CD14-positive monocyte (primary cell): ENCODE measurements around the gene GLRX3. TPM values are rescaled to one million over a fixed set of nuclear protein-coding genes. Genes with fewer than 3 reads are reported as not detected.

Source experiments
- DNase-seq, 3 donors: peaks; one replicate each; pipeline ENCODE4 v3.0.0-alpha.2; 2011 to 2022
- H2AFZ ChIP-seq: 2 replicates; pipeline ENCODE4 v1.6.0; 2012; ENCODE audit warnings: mild to moderate bottlenecking, low read depth, low read length, inconsistent platforms; ENCODE audit not compliant: insufficient read depth, poor library complexity, severe bottlenecking
- H3K27ac ChIP-seq, 2 donors: 1 replicate in 1 of 2; 2 replicates in 1 of 2; pipeline ENCODE4 v1.5.1; 2012 to 2013; ENCODE audit warnings: low read length in 2 of 2, control low read depth in 1 of 2, inconsistent platforms in 1 of 2, low read depth in 1 of 2, mild to moderate bottlenecking in 1 of 2
- H3K27me3 ChIP-seq, 2 donors: one replicate each; pipeline versions ENCODE4 v1.6.0 to v1.6.1; 2011 to 2013; ENCODE audit warnings: low read length in 2 of 2; ENCODE audit not compliant: control insufficient read depth in 2 of 2, insufficient read depth in 2 of 2
- H3K36me3 ChIP-seq, 2 donors: replicated peaks in 1 of 2; 1 replicate in 1 of 2; 2 replicates in 1 of 2; pipeline versions ENCODE4 v1.5.1 to v1.6.1; 2012 to 2013; ENCODE audit warnings: low read length in 2 of 2, control low read depth in 1 of 2, inconsistent platforms in 1 of 2, mild to moderate bottlenecking in 1 of 2; ENCODE audit not compliant: insufficient read depth in 2 of 2, control insufficient read depth in 1 of 2
- H3K4me1 ChIP-seq, 2 donors: 1 replicate in 1 of 2; 2 replicates in 1 of 2; pipeline versions ENCODE4 v1.5.1 to v1.6.1; 2012 to 2013; ENCODE audit warnings: low read length in 2 of 2, control low read depth in 1 of 2, inconsistent platforms in 1 of 2, mild to moderate bottlenecking in 1 of 2, moderate library complexity in 1 of 2; ENCODE audit not compliant: insufficient read depth in 2 of 2, control insufficient read depth in 1 of 2
- H3K4me2 ChIP-seq: replicated peaks from 2 replicates; pipeline ENCODE3; 2012; ENCODE audit warnings: low read length, moderate library complexity, mild to moderate bottlenecking; ENCODE audit not compliant: poor library complexity, severe bottlenecking; ENCODE audit errors: extremely low read depth
- H3K4me3 ChIP-seq, 3 experiments: fragments of 200-600 bp in 1 of 3; sonication (generic) in 1 of 3; replicated peaks in 1 of 3; 1 replicate in 2 of 3; 2 replicates in 1 of 3; pipeline ENCODE4 v1.5.1; 2011 to 2013; ENCODE audit warnings: low read length in 3 of 3, mild to moderate bottlenecking in 3 of 3, control low read depth in 2 of 3, low read depth in 2 of 3, inconsistent platforms in 1 of 3, moderate library complexity in 1 of 3
- H3K79me2 ChIP-seq: 2 replicates; pipeline ENCODE4 v1.6.0; 2012; ENCODE audit warnings: mild to moderate bottlenecking, control low read depth, inconsistent platforms, low read length, moderate library complexity; ENCODE audit not compliant: insufficient read depth
- H3K9ac ChIP-seq: 2 replicates; pipeline ENCODE4 v1.6.0; 2017; ENCODE audit warnings: low read length, mild to moderate bottlenecking; ENCODE audit not compliant: insufficient read depth, poor library complexity, severe bottlenecking
- H3K9me3 ChIP-seq, 2 donors: replicated peaks in 1 of 2; 1 replicate in 1 of 2; 2 replicates in 1 of 2; pipeline versions ENCODE4 v1.5.1 to v1.6.1; 2012 to 2013; ENCODE audit warnings: low read length in 2 of 2, control low read depth in 1 of 2; ENCODE audit not compliant: control insufficient read depth in 1 of 2, insufficient read depth in 1 of 2
- H4K20me1 ChIP-seq: 2 replicates; pipeline ENCODE4 v1.6.0; 2012; ENCODE audit warnings: mild to moderate bottlenecking, low read length, control low read depth, moderate library complexity; ENCODE audit not compliant: insufficient read depth
- H3K27ac Mint-ChIP-seq, 7 donors: one replicate each; pipeline ENCODE4 v1.8.0; 2020; ENCODE audit warnings: mild to moderate bottlenecking in 7 of 7, mixed read lengths in 7 of 7, moderate library complexity in 6 of 7, inconsistent platforms in 2 of 7
- H3K27me3 Mint-ChIP-seq, 3 donors: one replicate each; pipeline ENCODE4 v1.8.0; 2021 to 2022; ENCODE audit warnings: low read depth in 3 of 3, mild to moderate bottlenecking in 3 of 3, mixed read lengths in 3 of 3, moderate library complexity in 3 of 3, inconsistent platforms in 1 of 3
- H3K36me3 Mint-ChIP-seq, 2 donors: one replicate each; pipeline ENCODE4 v1.8.0; 2020; ENCODE audit warnings: mixed read lengths in 2 of 2, inconsistent platforms in 1 of 2, mild to moderate bottlenecking in 1 of 2
- H3K4me1 Mint-ChIP-seq: one replicate; pipeline ENCODE4 v1.8.0; 2020; ENCODE audit warnings: mild to moderate bottlenecking, mixed read lengths
- H3K4me3 Mint-ChIP-seq, 2 donors: one replicate each; pipeline ENCODE4 v1.8.0; 2020; ENCODE audit warnings: mild to moderate bottlenecking in 2 of 2, mixed read lengths in 2 of 2, moderate library complexity in 1 of 2
- H3K9me3 Mint-ChIP-seq, 7 donors: one replicate each; pipeline ENCODE4 v1.8.0; 2020 to 2022; ENCODE audit warnings: mixed read lengths in 7 of 7, mild to moderate bottlenecking in 6 of 7, moderate library complexity in 6 of 7, inconsistent platforms in 2 of 7
- CTCF ChIP-seq: fragments of 200-600 bp; IDR thresholded peaks from one replicate; pipeline ENCODE4 v1.8.0; 2022; ENCODE audit warnings: antibody characterized with exemption, mild to moderate bottlenecking
- WGBS: methylation state at CpG from one replicate; pipeline ENCODE4 v1.1.5; 2013; ENCODE audit warnings: missing lambda C conversion rate; ENCODE audit not compliant: insufficient coverage; 5-methylcytosine and 5-hydroxymethylcytosine counted together
- intact Hi-C, 2 donors: fragments of 100-400 bp; cut with micrococcal nuclease; formaldehyde crosslinking; loops; one replicate each; pipeline versions ENCODE4 v1.15.0 to v1.15.1; 2023
- polyA plus RNA-seq, 3 donors: library from polyadenylated mRNA; depleted of rRNA in 1 of 3; unstranded in 2 of 3; stranded (reverse) in 1 of 3; fragments of 300-500 nt in 2 of 3; fragments of >200 nt in 1 of 3; fragmentation: Illumina TruSeq in 2 of 3; gene quantifications; 1 replicate in 2 of 3; 2 replicates in 1 of 3; pipeline ENCODE4 v1.2.3, GENCODE V29; 2012 to 2021

Gene GLRX3
- polyA plus RNA-seq, 3 donors, result 25.3 to 94.1 (median 78.2) TPM

- H3K4me3 Mint-ChIP-seq, result no peak overlapping the region
- H3K27ac Mint-ChIP-seq, result no peak overlapping the region
- Histone ChIP-seq H3K4me2 (no peak overlapping the region), H3K27ac (no peak overlapping the region), H3K9ac (no peak overlapping the region), H3K79me2 (peaks cover 80% of the 10 kb centered on the region), H3K9me3 (no peaks in the 10 kb centered on the region), H4K20me1 (peaks cover 72% of the 10 kb centered on the region), H2AFZ (no peak overlapping the region), H3K4me3 (no peak overlapping the region), H3K4me1 (peaks cover 12 to 34% of the 10 kb centered on the region in 2 donors), H3K27me3 (no peaks in the 10 kb centered on the region), H3K36me3 (peaks cover 2 to 32% of the 10 kb centered on the region in 2 donors)
- DNase-seq, result no peak
- intact Hi-C loops, result no loop called here
- 100% methylated on average over 3 of the region's 4 CpGs for WGBS
- H3K27me3 Mint-ChIP-seq, result no peaks in the 10 kb centered on the region
- peaks cover 21 to 43% of the 10 kb centered on the region in 2 donors for H3K36me3 Mint-ChIP-seq
- H3K9me3 Mint-ChIP-seq, result no peaks in the 10 kb centered on the region
- TF ChIP-seq CTCF, result no peak
- peaks cover 48% of the 10 kb centered on the region for H3K4me1 Mint-ChIP-seq
Measured at GRCh38 chr10:130141038-130141437, 4.8 kb downstream of the GLRX3 start.

GRCh38 chr10:130141460-130141859 lies 5.3 kb downstream of the GLRX3 start:
- whole genome bisulfite sequencing, result no CpG with 5 or more reads among the region's 1 CpG
- intact Hi-C loops, result no loop called here
- Mint-ChIP-seq H3K36me3 (peaks cover 25 to 47% of the 10 kb centered on the region in 2 donors), H3K4me3 (no peak overlapping the region), H3K4me1 (peaks cover 51% of the 10 kb centered on the region), H3K27me3 (no peaks in the 10 kb centered on the region), H3K27ac (peak overlapping the region in 2 of 7 donors; percentile 47 to 70), H3K9me3 (no peaks in the 10 kb centered on the region)
- Histone ChIP-seq H3K9ac (no peak overlapping the region), H2AFZ (no peak overlapping the region), H3K9me3 (no peaks in the 10 kb centered on the region), H4K20me1 (peaks cover 71% of the 10 kb centered on the region), H3K4me3 (no peak overlapping the region), H3K79me2 (peaks cover 83% of the 10 kb centered on the region), H3K4me2 (no peak overlapping the region), H3K27me3 (no peaks in the 10 kb centered on the region), H3K27ac (peak overlapping the region in 1 of 2 donors; percentile 34), H3K36me3 (peaks cover 2 to 36% of the 10 kb centered on the region in 2 donors), H3K4me1 (peaks cover 12 to 34% of the 10 kb centered on the region in 2 donors)
- TF ChIP-seq CTCF, result no peak
- no peak for DNase-seq
